ENCODE data around the gene SAP130. TPM values are rescaled to one million over a fixed set of nuclear protein-coding genes. Genes with fewer than 3 reads are reported as not detected.

The SAP130 gene
- polyA plus RNA-seq (ENCODE audit: insufficient read length) = 11.8 TPM

- peak; percentile 82 for DNase-seq (ENCODE audit: low read depth)
These were observed at the start of gene SAP130 for GRCh38 chr2:128027801-128028667. Gene SAP130 (minus strand): TSS chr2:128028059. CDS start chr2:128026292, 1,767 bp downstream.

GRCh38 chr2:128076461-128077106 lies 48.7 kb upstream of the SAP130 start:
- no peak for DNase-seq (ENCODE audit: low read depth)

- DNase-seq (ENCODE audit: low read depth) = no peak
These were observed 45.4 kb upstream of the SAP130 start for GRCh38 chr2:128073278-128073677.

- DNase-seq (ENCODE audit: low read depth) = no peak
These were observed 41.9 kb upstream of the SAP130 start for GRCh38 chr2:128069769-128070168.

- DNase-seq (ENCODE audit: low read depth) = no peak
These were observed 36.5 kb upstream of the SAP130 start for GRCh38 chr2:128064353-128064752.

- no peak for DNase-seq (ENCODE audit: low read depth)
These were observed 34.7 kb upstream of the SAP130 start for GRCh38 chr2:128062571-128062970.

GRCh38 chr2:128058114-128058513 lies 30.3 kb upstream of the SAP130 start:
- no peak for DNase-seq (ENCODE audit: low read depth)

GRCh38 chr2:128057334-128057733 lies 29.5 kb upstream of the SAP130 start:
- DNase-seq (ENCODE audit: low read depth) = no peak

- DNase-seq (ENCODE audit: low read depth) = no peak
These were observed 26.4 kb upstream of the SAP130 start for GRCh38 chr2:128054104-128054885.

GRCh38 chr2:128053331-128053730 lies 25.5 kb upstream of the SAP130 start:
- DNase-seq (ENCODE audit: low read depth) = no peak

- no peak for DNase-seq (ENCODE audit: low read depth)
These were observed 15.2 kb upstream of the SAP130 start for GRCh38 chr2:128043041-128043440.

GRCh38 chr2:128041561-128041960 lies 13.7 kb upstream of the SAP130 start:
- DNase-seq (ENCODE audit: low read depth) = no peak

- DNase-seq (ENCODE audit: low read depth) = no peak
These were observed 12.4 kb upstream of the SAP130 start for GRCh38 chr2:128040166-128040771.

- DNase-seq (ENCODE audit: low read depth) = no peak
These were observed 11.7 kb upstream of the SAP130 start for GRCh38 chr2:128039535-128039934.

- DNase-seq (ENCODE audit: low read depth) = no peak
These were observed 10.6 kb upstream of the SAP130 start for GRCh38 chr2:128038411-128038810.

GRCh38 chr2:128037649-128038048 lies 9.8 kb upstream of the SAP130 start:
- DNase-seq (ENCODE audit: low read depth) = no peak

GRCh38 chr2:128036748-128037607 lies 9.1 kb upstream of the SAP130 start:
- no peak for DNase-seq (ENCODE audit: low read depth)

- no peak for DNase-seq (ENCODE audit: low read depth)
These were observed 4.2 kb upstream of the SAP130 start for GRCh38 chr2:128032092-128032491.

GRCh38 chr2:128028668-128029054 lies 802 bp upstream of the SAP130 start:
- DNase-seq (ENCODE audit: low read depth) = no peak

- DNase-seq (ENCODE audit: low read depth) = peak; percentile 91
These were observed 520 bp downstream of the SAP130 start for GRCh38 chr2:128027278-128027800.

Data from forelimb muscle (tissue), 1 donor.